Thoracic aorta (tissue), 2 donors: ENCODE data around the gene CENPH. TPM values are rescaled to one million over a fixed set of nuclear protein-coding genes. Genes with fewer than 3 reads are reported as not detected.

Experiments used
- ATAC-seq: fragments of 150-250 bp; one replicate; pipeline ENCODE4 v1.8.0; 2017; ENCODE audit warnings: low read depth; ENCODE audit not compliant: insufficient number of reproducible peaks, low FRiP score
- DNase-seq: peaks from one replicate; pipeline ENCODE4 v3.0.0-alpha.2; 2020; ENCODE audit warnings: low spot score
- H3K27ac ChIP-seq, 2 donors: fragments of 200-600 bp; sonication (generic); 1 replicate in 1 of 2; 2 replicates in 1 of 2; pipeline ENCODE4 v1.5.1; 2016; ENCODE audit warnings: mild to moderate bottlenecking in 2 of 2, moderate library complexity in 2 of 2
- H3K27me3 ChIP-seq: fragments of 200-600 bp; sonication (generic); replicated peaks from 2 replicates; pipeline ENCODE4 v1.6.0; 2016; ENCODE audit warnings: mild to moderate bottlenecking; ENCODE audit not compliant: insufficient read depth
- H3K36me3 ChIP-seq: fragments of 200-600 bp; sonication (generic); one replicate; pipeline ENCODE4 v1.5.1; 2016
- H3K4me1 ChIP-seq, 2 donors: fragments of 200-600 bp; sonication (generic); 1 replicate in 1 of 2; 2 replicates in 1 of 2; pipeline versions ENCODE4 v1.5.1 to v1.6.0; 2016; ENCODE audit warnings: low read depth in 2 of 2, mild to moderate bottlenecking in 1 of 2; ENCODE audit not compliant: control insufficient read depth in 1 of 2
- H3K4me3 ChIP-seq: fragments of 200-600 bp; sonication (generic); 2 replicates; pipeline ENCODE4 v1.5.1; 2016; ENCODE audit warnings: mild to moderate bottlenecking
- H3K9me3 ChIP-seq: fragments of 200-600 bp; sonication (generic); 2 replicates; pipeline ENCODE4 v1.5.1; 2016
- CTCF ChIP-seq: fragments of 200-600 bp; sonication (generic); IDR thresholded peaks from one replicate; pipeline ENCODE4 v1.5.1; 2019; ENCODE audit warnings: antibody characterized with exemption
- total RNA-seq, 2 donors: library from RNA; depleted of rRNA; stranded (reverse); fragments of >200 nt; gene quantifications; one replicate each; pipeline versions ENCODE4 v1.1.0 to v1.2.3, GENCODE V29; 2016

Gene CENPH
- total RNA-seq, 2 donors from 2014 or later = 1.3 to 1.8 TPM

- H3K9me3 ChIP-seq = no peaks in the 10 kb centered on the region
- no peaks in the 10 kb centered on the region for H3K36me3 ChIP-seq
- DNase-seq (no peak), ATAC-seq (no peak)
- no peaks in the 10 kb centered on the region for H3K27me3 ChIP-seq
- no peak overlapping the region for H3K4me3 ChIP-seq
- no peak for TF ChIP-seq CTCF
- no peak overlapping the region for H3K27ac ChIP-seq
- H3K4me1 ChIP-seq = no peaks in the 10 kb centered on the region
Observed at GRCh38 chr5:69211200-69211599, 21.8 kb downstream of the CENPH start.

DNA sequence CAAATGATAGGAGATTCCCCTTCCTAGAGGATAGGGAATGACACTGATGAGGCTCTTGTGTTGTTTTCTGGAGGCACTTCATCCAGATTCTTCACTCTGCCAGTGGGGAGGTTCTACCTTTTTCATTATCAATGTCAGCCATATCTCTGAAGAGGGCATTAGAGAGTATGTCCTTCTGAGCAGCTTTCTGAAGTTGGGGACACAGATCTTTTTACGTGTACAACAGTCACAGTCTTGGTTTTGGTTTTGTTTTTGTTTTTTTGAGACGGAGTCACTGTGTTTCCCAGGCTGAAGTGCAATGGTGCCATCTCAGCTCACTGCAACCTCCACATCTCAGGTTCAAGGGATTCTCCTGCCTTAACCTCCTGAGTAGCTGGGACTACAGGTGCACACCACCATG is 22.6 kb downstream of the CENPH start:
- ATAC-seq (no peak), DNase-seq (no peak)
- no peaks in the 10 kb centered on the region for H3K36me3 ChIP-seq
- no peaks in the 10 kb centered on the region for H3K4me1 ChIP-seq
- no peak overlapping the region for H3K4me3 ChIP-seq
- H3K27me3 ChIP-seq = no peaks in the 10 kb centered on the region
- TF ChIP-seq CTCF = no peak
- H3K9me3 ChIP-seq = no peaks in the 10 kb centered on the region
- H3K27ac ChIP-seq = no peak overlapping the region

DNA sequence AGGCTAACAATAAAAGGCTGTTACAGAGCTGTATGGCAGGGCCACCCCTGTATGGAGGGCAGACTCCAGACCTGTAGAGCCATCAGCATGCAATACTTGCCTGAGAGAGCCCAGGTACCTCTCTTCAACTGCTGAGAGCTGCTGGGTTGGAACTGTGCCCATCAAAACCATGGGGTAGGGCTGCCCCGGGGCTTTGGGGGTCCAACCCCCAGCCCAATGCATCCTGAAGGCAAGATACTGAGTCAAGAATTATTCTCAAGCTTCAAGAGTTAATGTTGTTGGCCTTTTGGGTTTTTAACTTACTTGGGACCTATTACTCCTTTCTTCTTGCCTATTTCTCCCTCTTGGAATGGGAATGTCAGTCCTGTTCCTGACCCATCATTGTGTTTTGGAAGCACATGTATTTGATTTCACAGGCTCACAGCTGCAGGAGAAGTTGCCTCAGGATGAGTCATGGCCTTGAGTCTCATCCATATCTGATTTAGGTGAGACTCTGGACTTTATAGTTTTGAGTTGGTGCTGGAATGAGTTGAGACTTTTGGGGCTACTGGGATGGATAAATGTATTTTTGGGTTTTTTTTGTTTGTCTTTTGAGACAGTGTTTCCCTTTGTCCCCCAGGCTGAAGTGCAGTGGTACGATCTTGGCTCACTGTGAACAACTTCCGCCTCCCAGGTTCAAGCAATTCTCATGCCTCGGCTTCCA is 24.3 kb downstream of the CENPH start:
- no peak for ATAC-seq
- H3K4me3 ChIP-seq = no peak overlapping the region
- H3K4me1 ChIP-seq = peaks cover 3% of the 10 kb centered on the region in 2 donors
- no peak for TF ChIP-seq CTCF
- no peaks in the 10 kb centered on the region for H3K36me3 ChIP-seq
- H3K27me3 ChIP-seq = no peaks in the 10 kb centered on the region
- H3K9me3 ChIP-seq = no peaks in the 10 kb centered on the region
- H3K27ac ChIP-seq = no peak overlapping the region
- DNase-seq = no peak

- peak overlapping the region; percentile 96 for H3K4me3 ChIP-seq
- H3K9me3 ChIP-seq = no peaks in the 10 kb centered on the region
- H3K4me1 ChIP-seq = peaks cover 6 to 11% of the 10 kb centered on the region in 2 donors
- DNase-seq (no peak), ATAC-seq (no peak)
- no peaks in the 10 kb centered on the region for H3K36me3 ChIP-seq
- H3K27me3 ChIP-seq = no peaks in the 10 kb centered on the region
- H3K27ac ChIP-seq = peak overlapping the region in 1 of 2 donors; percentile 86
- TF ChIP-seq CTCF = no peak
Observed at GRCh38 chr5:69217151-69217511, 27.7 kb downstream of the CENPH start.

DNA sequence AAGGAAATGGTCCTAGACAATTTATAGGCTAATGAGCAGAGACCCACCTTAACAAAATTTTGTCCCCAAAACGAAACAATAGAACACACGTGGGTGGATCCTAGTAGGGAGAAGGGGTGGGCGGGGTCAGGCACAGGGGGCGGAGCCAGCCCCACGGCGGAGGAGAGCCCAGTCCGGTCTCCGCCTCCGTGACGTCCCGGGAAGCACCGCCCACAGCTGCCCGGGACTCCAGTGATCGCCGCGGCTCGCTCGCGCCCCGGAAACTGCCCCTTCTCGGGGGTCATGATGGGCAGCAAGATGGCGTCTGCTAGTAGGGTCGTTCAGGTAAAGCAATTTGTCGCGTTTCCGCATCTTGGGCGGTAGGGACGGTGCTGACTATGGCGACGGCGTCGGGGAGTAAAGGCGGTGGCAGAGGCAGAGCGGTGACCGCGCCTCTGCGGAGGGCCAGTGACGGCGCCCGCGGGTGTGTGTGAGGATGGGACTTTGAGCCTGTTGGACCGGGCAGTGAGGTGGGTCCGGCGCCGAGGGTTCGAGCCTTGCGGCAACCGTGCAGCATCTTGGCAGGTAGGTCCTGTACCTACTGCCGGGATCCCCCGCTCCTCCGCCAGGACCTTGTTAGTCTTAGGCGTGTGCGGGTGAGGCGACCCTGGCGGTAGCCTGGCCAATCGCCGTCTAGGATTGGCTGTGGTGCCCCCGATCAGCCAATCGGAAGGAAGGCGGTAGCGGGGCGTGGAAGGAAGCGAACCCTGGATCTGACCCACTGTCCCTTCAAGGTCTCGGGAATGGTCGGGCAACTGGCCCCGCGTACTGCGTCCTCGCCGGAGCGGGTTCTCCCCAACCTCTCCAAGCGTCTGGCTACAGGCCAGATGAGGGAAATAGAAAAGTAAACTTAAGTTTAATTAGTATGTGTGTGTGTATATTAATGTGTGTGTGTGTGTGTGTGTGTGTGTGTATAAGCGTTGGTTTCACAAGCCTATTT is 28.5 kb downstream of the CENPH start:
- Histone ChIP-seq H3K4me1 (peaks cover 6 to 11% of the 10 kb centered on the region in 2 donors), H3K27me3 (no peaks in the 10 kb centered on the region), H3K4me3 (peak overlapping the region; percentile 96), H3K36me3 (no peaks in the 10 kb centered on the region), H3K27ac (peak overlapping the region; percentile 80 to 86), H3K9me3 (no peaks in the 10 kb centered on the region)
- TF ChIP-seq CTCF = no peak
- ATAC-seq = peak; percentile 95
- peak; percentile 97 for DNase-seq
